Endometrium (tissue), 2 donors: ENCODE measurements around the gene GLCE.
A peak's percentile ranks its signal among the peaks of the same experiment; 100 is the strongest.

Source experiments
- FAIRE-seq: peaks from 2 replicates; lab custom pipeline; 2012; peaks lifted over from hg19 to GRCh38; lab: Jason Lieb, UNC
- donor health status: control.
- donor health status: control.

GLCE gene

GRCh38 chr15:69160141-69160993 is at the start of gene GLCE:
GLCE (plus strand) TSS chr15:69160635; CDS start chr15:69255807, 95,172 bp downstream.
- FAIRE-seq: peak; percentile 74

GRCh38 chr15:69114331-69114928 is 46.0 kb upstream of the GLCE start:
- no peak for FAIRE-seq

- no peak for FAIRE-seq
Observed at GRCh38 chr15:69115031-69115430, 45.4 kb upstream of the GLCE start.

- FAIRE-seq: no peak
Observed at GRCh38 chr15:69116391-69116790, 44.0 kb upstream of the GLCE start.

GRCh38 chr15:69117431-69117871 is 43.0 kb upstream of the GLCE start:
- no peak for FAIRE-seq

- no peak for FAIRE-seq
Observed at GRCh38 chr15:69118089-69118488, 42.3 kb upstream of the GLCE start.

GRCh38 chr15:69119001-69119400 is 41.4 kb upstream of the GLCE start:
- no peak for FAIRE-seq

GRCh38 chr15:69119683-69120395 is 40.6 kb upstream of the GLCE start:
- no peak for FAIRE-seq

GRCh38 chr15:69120732-69121131 is 39.7 kb upstream of the GLCE start:
- FAIRE-seq: no peak

- FAIRE-seq: no peak
Observed at GRCh38 chr15:69121198-69121828, 39.1 kb upstream of the GLCE start.

- FAIRE-seq: no peak
Observed at GRCh38 chr15:69125236-69125635, 35.2 kb upstream of the GLCE start.

GRCh38 chr15:69126054-69126469 is 34.4 kb upstream of the GLCE start:
- FAIRE-seq: no peak

- no peak for FAIRE-seq
Observed at GRCh38 chr15:69127306-69127705, 33.1 kb upstream of the GLCE start.

- FAIRE-seq: no peak
Observed at GRCh38 chr15:69128667-69129311, 31.6 kb upstream of the GLCE start.

- no peak for FAIRE-seq
Observed at GRCh38 chr15:69131362-69132220, 28.8 kb upstream of the GLCE start.

GRCh38 chr15:69132430-69132829 is 28.0 kb upstream of the GLCE start:
- no peak for FAIRE-seq

- FAIRE-seq: no peak
Observed at GRCh38 chr15:69132977-69133861, 27.2 kb upstream of the GLCE start.

- no peak for FAIRE-seq
Observed at GRCh38 chr15:69133862-69134519, 26.4 kb upstream of the GLCE start.

- FAIRE-seq: no peak
Observed at GRCh38 chr15:69134791-69135190, 25.6 kb upstream of the GLCE start.
